ENCODE results near the gene TBC1D1. TPM values are rescaled to one million over a fixed set of nuclear protein-coding genes. Genes with fewer than 3 reads are reported as not detected.

The TBC1D1 gene
- total and polyA plus RNA-seq, 2 of the 8 experiments (the other 6 are each of a cell fraction or from before 2014, with no cell fraction given), result 96.9 to 162 TPM

DNA sequence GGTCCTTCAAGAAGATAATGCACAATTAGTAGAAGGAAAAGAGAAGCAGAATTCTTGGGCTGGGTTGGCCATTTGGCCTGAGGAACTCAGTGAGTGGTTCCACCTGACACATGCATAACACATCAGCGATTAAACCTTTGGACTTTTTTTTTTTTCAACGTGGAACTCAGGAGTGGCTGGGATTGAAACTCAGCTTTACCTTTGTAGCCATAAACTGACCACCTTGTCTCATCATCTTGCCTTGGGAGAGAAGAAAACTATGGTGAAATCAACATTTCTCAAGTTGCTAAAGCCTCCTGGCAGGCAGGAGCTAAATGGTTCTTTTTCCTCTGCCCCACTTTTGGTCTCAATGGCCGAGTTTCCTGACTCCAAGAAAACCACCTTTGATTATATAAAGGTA lies 85.6 kb downstream of the TBC1D1 start:
- peak overlapping the region; percentile 50 for H2BK120ac ChIP-seq (replicated peaks; ENCODE audit: low read depth, low read length)
- no peak overlapping the region for H3K14ac ChIP-seq (ENCODE audit: insufficient read length)
- H3K23me2 ChIP-seq (ENCODE audit: low read depth, low read length), result peaks cover 3% of the 10 kb centered on the region; the same call in 1 of the 2 replicates
- FAIRE-seq, result no peak
- 37% methylated on average over 3 of the region's 3 CpGs; no CpG with 5 or more reads in 1 of the 2 experiments for WGBS, 2 experiments (ENCODE audit: extremely low coverage in 1 of 2, insufficient coverage in 1 of 2, insufficient read length in 1 of 2, insufficient replicate concordance in 2 of 2, low coverage in 1 of 2, low lambda C conversion rate in 2 of 2, missing lambda C conversion rate in 1 of 2)
- H3K9ac ChIP-seq (replicated peaks in 1 of 4; ENCODE audit: extremely low read depth in 1 of 4, low read depth in 3 of 4, low read length in 3 of 4), result peak overlapping the region in 3 of 4 experiments; percentile 45 to 55 (median 54); a peak in 6 of 7 replicates
- H2AK5ac ChIP-seq (ENCODE audit: low read depth, low read length), result no peak overlapping the region
- no peak overlapping the region for H4K91ac ChIP-seq (replicated peaks; ENCODE audit: insufficient read length, low read length)
- no peak overlapping the region for H4K5ac ChIP-seq (ENCODE audit: insufficient read length, low read depth, low read length)
- peak overlapping the region; percentile 58 to 67 for H3K4me2 ChIP-seq (ENCODE audit: insufficient read depth in 1 of 2, low read depth in 2 of 2, low read length in 2 of 2)
- ChIA-PET CTCF (ENCODE audit: partially characterized antibody) (interaction anchor here (0.7 to 1.7 kb wide), 8 partner anchors 10 to 373 kb away, joined by 3 to 7 read pairs (median 3); no protein-coding TSS in a partner anchor), POLR2A (ENCODE audit: partially characterized antibody) (interaction anchor here (1.0 to 4.9 kb wide), 6 partner anchors 13 to 59 kb away, joined by 3 to 26 read pairs (median 5); no protein-coding TSS in a partner anchor)
- H3K4me3 ChIP-seq (ENCODE audit: extremely low read depth in 1 of 4, insufficient read depth in 2 of 4, low read depth in 3 of 4, low read length in 4 of 4), result peak overlapping the region; percentile 31 to 64 (median 48)
- H3K79me1 ChIP-seq (ENCODE audit: low read depth, low read length), result no peaks in the 10 kb centered on the region
- H2AFZ ChIP-seq (ENCODE audit: low read length), result peak overlapping the region; percentile 77; the same call in 1 of the 2 replicates
- H3K27ac ChIP-seq (ENCODE audit: low read depth, low read length), result peak overlapping the region; percentile 63; the same call in 1 of the 2 replicates
- no peak overlapping the region for H3K56ac ChIP-seq (replicated peaks; ENCODE audit: insufficient read length, low read depth, low read length)
- H2BK20ac ChIP-seq (ENCODE audit: low read length), result no peak overlapping the region
- H2BK12ac ChIP-seq (ENCODE audit: low read depth, low read length), result no peak overlapping the region; the same call in 1 of the 2 replicates
- H2BK5ac ChIP-seq (ENCODE audit: low read depth, low read length), result peak overlapping the region; percentile 18
- H3K27me3 ChIP-seq (replicated peaks in 1 of 4; ENCODE audit: control insufficient read depth in 3 of 4, extremely low read depth in 1 of 4, insufficient read depth in 3 of 4, low read length in 3 of 4), result no peaks in the 10 kb centered on the region
- peaks cover 2 to 5% of the 10 kb centered on the region in 2 experiments for H4K20me1 ChIP-seq (replicated peaks in 1 of 2; ENCODE audit: control insufficient read depth in 1 of 2, insufficient read depth in 2 of 2, low read length in 2 of 2)
- H2BK15ac ChIP-seq (ENCODE audit: low read length), result no peak overlapping the region
- H3K4ac ChIP-seq (replicated peaks; ENCODE audit: insufficient read length, low read depth, low read length), result no peak overlapping the region
- DNase-seq (ENCODE audit: low read depth in 1 of 2, low spot score in 2 of 2), result no peak
- no peaks in the 10 kb centered on the region for H3K36me3 ChIP-seq (ENCODE audit: control insufficient read depth in 2 of 4, insufficient read depth in 4 of 4, low read length in 3 of 4)
- peaks cover 4 to 11% (median 8%) of the 10 kb centered on the region in 4 experiments; a peak in 6 of 7 replicates for H3K4me1 ChIP-seq (replicated peaks in 1 of 4; ENCODE audit: control insufficient read depth in 3 of 4, insufficient read depth in 4 of 4, low read length in 3 of 4)
- H3K9me3 ChIP-seq (ENCODE audit: insufficient read depth in 2 of 2, low read depth in 1 of 2, low read length in 1 of 2), result no peaks in the 10 kb centered on the region
- no peak overlapping the region for H3K23ac ChIP-seq (ENCODE audit: insufficient read length)
- H4K8ac ChIP-seq (ENCODE audit: extremely low read depth, insufficient read depth, low read length), result no peak overlapping the region
- peaks cover 0 to 33% of the 10 kb centered on the region in 2 experiments; a peak in 3 of 4 replicates for H3K79me2 ChIP-seq (ENCODE audit: control insufficient read depth in 1 of 2, insufficient read depth in 2 of 2, low read length in 2 of 2)
- peak overlapping the region; percentile 80; the same call in 1 of the 2 replicates for H3K18ac ChIP-seq (ENCODE audit: extremely low read depth, low read length)
- TF ChIP-seq NRF1 (IDR thresholded peaks at IDR 0.05; ENCODE audit: low read depth, low read length) (no peak), BRCA1 (IDR thresholded peaks at IDR 0.05; ENCODE audit: low read depth, low read length) (no peak), CBX8 (IDR thresholded peaks at IDR 0.05; ENCODE audit: borderline replicate concordance, low read depth, low read length) (no peak), CREB1 (IDR thresholded peaks at IDR 0.05) (no peak), CHD2 (IDR thresholded peaks at IDR 0.05; ENCODE audit: low read length) (no peak), POLR2A (IDR thresholded peaks at IDR 0.05; ENCODE audit: control extremely low read depth in 1 of 2, low read depth in 2 of 2, low read length in 2 of 2) (no peak), RBBP5 (IDR thresholded peaks at IDR 0.05; ENCODE audit: borderline replicate concordance, low read depth, low read length) (no peak), KDM1A (IDR thresholded peaks at IDR 0.05; ENCODE audit: borderline replicate concordance, low read length) (no peak), SRF (IDR thresholded peaks at IDR 0.05; ENCODE audit: low read depth, low read length) (no peak), NANOG (IDR thresholded peaks at IDR 0.05; ENCODE audit: insufficient read depth, low read depth, low read length, poor library complexity, severe bottlenecking) (no peak), RXRA (IDR thresholded peaks at IDR 0.05; ENCODE audit: insufficient read depth, low read depth, low read length) (no peak), JUN (IDR thresholded peaks at IDR 0.05; ENCODE audit: low read depth, low read length) (no peak)
- TF ChIP-seq, protein P1, sequence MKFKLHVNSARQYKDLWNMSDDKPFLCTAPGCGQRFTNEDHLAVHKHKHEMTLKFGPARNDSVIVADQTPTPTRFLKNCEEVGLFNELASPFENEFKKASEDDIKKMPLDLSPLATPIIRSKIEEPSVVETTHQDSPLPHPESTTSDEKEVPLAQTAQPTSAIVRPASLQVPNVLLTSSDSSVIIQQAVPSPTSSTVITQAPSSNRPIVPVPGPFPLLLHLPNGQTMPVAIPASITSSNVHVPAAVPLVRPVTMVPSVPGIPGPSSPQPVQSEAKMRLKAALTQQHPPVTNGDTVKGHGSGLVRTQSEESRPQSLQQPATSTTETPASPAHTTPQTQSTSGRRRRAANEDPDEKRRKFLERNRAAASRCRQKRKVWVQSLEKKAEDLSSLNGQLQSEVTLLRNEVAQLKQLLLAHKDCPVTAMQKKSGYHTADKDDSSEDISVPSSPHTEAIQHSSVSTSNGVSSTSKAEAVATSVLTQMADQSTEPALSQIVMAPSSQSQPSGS (IDR thresholded peaks at IDR 0.05; ENCODE audit: low read length), result no peak
